GM18511 (cell line): ENCODE data around the gene SGK1.

ENCODE experiments used
- ATAC-seq: cut with Tn5 transposase; IDR thresholded peaks from one replicate; pipeline ENCODE4 v1.9.1; 2021; ENCODE audit warnings: mild to moderate bottlenecking, moderate library complexity; ENCODE audit not compliant: unreplicated experiment

Gene SGK1

GRCh38 chr6:134145786-134146185 lies 172.1 kb downstream of the SGK1 start:
- ATAC-seq: no peak

- no peak for ATAC-seq
Measured at GRCh38 chr6:134138226-134138975, 179.5 kb downstream of the SGK1 start.

- ATAC-seq: no peak
Measured at GRCh38 chr6:134134654-134135053, 183.3 kb downstream of the SGK1 start.

- no peak for ATAC-seq
Measured at GRCh38 chr6:134132494-134133141, 185.3 kb downstream of the SGK1 start.

- no peak for ATAC-seq
Measured at GRCh38 chr6:134131530-134132139, 186.3 kb downstream of the SGK1 start.

- ATAC-seq: no peak
Measured at GRCh38 chr6:134128146-134128545, 189.8 kb downstream of the SGK1 start.

- peak; percentile 54 for ATAC-seq
Measured at GRCh38 chr6:134123666-134124208, 194.2 kb downstream of the SGK1 start.

- ATAC-seq: no peak
Measured at GRCh38 chr6:134122775-134123174, 195.1 kb downstream of the SGK1 start.

GRCh38 chr6:134119486-134119885 lies 198.4 kb downstream of the SGK1 start:
- ATAC-seq: no peak
